SKM-1 (cell line): ENCODE measurements around the gene SNRPN.
"Not testable (repeated sequence)": the region's sequence is repeated elsewhere in the genome, so short reads cannot be mapped to it uniquely, and the experiment has no call there.

Source experiments
- DNase-seq: peaks from one replicate; lab custom pipeline; 2025; ENCODE audit not compliant: unreplicated experiment; lab: John Stamatoyannopoulos, UW

Gene SNRPN

DNA sequence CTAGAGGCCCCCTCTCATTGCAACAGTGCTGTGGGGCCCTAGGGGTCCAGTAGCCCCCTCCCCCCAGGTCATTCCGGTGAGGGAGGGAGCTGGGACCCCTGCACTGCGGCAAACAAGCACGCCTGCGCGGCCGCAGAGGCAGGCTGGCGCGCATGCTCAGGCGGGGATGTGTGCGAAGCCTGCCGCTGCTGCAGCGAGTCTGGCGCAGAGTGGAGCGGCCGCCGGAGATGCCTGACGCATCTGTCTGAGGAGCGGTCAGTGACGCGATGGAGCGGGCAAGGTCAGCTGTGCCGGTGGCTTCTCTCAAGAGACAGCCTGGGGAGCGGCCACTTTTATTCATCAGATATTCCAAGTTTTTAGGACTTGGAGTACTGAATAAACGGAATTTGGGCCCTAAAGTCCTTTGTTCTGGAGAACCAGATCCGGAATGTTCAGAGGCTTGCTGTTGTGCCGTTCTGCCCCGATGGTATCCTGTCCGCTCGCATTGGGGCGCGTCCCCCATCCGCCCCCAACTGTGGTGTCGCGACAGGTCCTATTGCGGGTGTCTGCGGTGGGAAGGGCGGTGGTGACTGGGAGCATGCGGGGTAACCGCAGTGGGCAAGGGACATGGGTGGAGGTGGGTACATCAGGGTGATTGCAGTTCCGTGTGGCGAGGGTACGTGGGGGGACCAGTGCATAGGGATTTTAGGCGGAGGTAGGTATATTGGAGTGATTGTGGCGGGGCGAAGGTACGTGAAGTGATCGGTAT lies at the start of gene SNRPN, which contains the start of gene SNURF:
SNRPN (plus strand) TSS at position 205 of the 748 bp plus-strand sequence. CDS start 19,467 bp downstream, outside the sequence.
SNURF (plus strand) TSS at position 205 of the 748 bp plus-strand sequence; CDS start at position 267, 62 bp downstream.
- DNase-seq: no peak

DNA sequence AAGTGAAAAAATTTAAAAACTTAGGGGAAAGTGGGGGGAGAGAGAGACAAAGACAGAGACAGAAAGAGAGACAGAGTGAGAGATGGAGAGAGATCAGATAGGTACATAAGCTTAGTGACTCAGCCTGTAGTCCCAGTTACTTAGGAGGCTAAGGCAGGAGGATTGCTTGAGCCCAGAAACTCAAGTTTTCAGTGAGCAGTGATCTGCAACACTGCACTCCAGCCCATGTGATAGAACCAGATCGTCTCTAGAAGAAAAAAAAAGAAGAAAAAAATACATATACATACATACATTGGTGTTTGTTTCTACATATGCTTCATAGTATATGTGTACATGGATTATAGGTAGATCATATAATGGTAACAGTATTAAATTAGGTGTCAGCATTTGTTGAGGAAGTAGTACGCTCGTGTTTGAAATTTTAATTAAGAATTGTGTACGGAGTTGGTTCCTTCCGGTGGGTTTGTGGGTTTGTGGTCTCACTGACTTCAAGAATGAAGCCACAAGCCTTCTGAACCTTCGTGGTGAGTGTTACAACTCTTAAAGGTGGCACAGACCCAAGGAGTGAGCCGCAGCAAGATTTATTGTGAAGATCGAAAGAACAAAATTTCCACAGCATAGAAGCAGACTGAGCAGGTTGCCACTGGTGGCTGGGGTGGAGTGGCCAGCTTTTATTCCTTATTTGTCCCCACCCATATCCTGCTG lies 38.3 kb upstream of the SNRPN start:
- DNase-seq: no peak

DNA sequence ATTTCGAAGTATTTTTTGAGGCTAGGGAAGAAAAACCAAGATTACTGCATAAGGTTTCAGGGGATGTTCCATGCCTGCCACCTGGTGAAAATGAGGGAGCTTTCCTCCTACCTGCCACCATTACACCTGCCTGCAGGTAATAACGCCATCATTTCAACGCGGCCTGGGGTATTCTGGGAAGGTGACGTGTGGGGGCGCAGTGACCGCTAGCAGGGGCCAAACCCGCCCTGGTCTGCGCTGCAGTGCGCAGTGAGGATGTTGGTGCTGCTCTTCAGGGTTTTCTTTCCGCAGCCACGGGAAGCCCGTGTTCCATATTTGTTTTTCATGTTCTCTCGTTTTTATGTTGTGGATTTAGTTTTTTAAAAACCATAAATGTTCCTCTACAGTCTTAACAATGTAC lies 37.4 kb upstream of the SNRPN start:
- DNase-seq: no peak

DNA sequence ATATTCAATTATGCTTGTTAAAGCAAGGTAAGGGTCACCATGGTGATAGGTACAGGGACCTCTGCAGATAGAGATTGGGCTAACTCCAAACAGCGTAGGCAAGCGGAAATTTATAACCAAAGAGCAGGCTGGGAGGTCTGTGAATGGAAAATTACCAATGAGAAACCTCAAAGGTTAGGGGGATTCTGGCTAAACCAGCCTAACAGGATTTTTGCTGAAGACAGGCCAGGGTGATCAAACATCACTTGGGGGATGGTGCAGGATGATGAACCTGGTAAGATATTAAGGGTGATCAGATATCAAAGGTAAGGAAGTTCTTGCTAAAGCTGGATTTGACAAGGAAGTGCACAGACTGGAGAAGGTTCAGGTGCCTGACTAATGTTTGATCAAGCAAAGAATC lies 35.3 kb upstream of the SNRPN start:
- no peak for DNase-seq

DNA sequence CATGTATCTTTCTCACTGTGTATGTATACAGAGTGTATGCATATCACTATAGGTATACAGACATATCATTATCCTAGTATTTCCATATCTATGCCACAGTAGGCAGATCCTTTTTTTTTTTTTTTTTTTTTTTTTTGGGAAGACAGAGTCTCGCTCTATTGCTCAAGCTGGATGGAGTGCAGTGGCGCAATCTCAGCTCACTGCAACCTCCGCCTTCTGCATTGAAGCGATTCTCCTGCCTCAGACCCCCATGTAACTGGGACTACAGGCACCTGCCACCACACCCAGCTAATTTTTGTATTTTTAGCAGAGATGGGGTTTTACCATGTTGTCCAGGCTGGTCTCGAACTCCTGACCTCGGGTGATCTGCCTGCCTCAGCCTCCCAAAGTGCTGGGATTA lies 32.0 kb upstream of the SNRPN start:
- not testable (repeated sequence) for DNase-seq

DNA sequence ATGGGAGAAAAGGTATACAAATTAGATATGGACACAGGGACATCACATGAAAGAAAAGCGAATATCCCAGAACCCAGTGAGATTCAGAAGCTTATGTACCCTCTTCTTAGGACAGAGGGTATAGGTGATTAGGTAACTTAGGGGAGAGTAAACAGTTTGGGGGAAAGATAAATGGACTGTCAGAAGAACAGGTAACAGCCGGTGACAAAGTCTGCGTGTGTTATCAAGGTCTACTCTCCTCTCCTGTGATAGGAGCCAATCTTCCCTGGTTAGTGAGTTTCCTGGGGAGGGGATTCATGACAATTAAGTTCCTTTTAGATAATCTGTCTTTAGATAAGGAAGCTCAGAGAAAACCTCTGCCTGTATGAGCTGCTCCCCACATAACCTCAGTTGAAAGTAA lies 30.6 kb upstream of the SNRPN start:
- DNase-seq: no peak

DNA sequence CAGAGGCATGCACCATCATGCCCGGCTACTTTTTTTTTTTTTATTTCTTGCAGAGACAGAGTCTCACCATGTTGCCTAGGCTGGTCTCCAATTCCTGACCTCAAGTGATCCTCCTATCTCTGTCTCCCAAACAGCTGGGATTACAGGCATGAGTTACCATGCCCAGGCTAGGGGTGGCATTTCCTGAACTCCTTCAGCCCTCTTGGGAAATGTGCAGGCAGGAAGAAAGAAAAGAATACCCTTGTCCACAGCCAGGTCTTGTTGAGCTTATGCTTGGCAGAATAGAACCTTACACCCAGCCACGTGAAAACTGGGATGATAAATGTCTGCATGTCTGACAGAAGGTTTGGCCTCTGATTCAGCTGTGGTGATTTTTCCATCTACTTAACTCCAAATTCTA lies 30.2 kb upstream of the SNRPN start:
- no peak for DNase-seq

DNA sequence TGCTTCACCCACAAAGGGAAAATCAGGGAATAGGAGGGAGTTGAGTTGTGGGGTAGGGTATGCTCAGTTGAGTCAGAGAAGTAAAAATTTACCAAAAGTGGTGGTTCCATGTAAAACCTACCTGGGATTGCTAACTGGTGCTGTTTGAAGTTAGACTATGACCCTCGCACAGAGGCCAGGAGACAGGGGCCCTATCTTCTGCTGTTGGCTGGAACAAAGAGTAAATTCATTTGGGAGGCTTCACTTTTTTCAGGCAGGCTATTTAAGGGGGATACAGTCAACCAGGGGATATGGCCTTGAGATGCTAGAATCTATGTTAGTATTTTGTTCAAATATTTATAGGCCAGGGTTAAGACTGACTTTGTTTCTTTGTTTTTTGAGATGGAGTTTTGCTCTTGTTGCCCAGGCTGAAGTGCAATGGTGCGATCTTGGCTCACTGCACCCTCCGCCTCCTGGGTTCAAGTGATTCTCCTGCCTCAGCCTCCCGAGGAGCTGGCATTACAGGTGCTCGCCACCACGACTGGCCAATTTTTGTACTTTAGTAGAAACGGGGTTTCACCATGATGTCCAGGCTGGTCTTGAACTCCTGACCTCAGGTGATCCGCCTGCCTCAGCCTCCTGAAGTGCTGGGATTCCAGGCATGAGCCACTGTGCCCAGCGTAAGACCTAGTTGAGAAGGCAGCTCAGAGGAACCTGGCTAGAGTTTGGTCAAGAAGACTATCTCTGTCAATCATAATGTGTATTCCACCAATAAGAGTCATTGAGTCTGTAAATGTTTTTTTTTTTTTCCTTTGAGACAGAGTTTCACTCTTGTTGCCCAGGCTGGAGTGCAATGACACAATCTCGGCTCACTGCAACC lies 22.7 kb upstream of the SNRPN start:
- not testable (repeated sequence) for DNase-seq

DNA sequence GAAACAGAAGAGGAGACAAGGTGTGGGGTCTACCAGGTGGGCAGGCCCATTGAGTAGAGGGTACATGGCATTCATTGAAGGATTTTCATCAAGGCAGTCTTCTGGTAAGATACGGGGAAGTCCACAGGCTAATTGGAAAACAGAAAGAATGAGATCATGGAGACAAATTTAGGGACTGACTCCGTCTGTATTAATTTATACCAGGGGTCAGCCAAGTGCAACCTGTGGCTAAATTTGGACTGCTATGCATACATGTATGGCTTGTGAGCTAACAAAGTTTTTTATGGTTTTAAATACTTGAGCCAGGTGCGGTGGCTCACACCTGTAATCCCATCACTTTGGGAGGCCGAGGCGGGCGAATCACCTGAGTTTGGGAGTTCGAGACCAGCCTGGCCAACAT lies 21.1 kb upstream of the SNRPN start:
- no peak for DNase-seq

DNA sequence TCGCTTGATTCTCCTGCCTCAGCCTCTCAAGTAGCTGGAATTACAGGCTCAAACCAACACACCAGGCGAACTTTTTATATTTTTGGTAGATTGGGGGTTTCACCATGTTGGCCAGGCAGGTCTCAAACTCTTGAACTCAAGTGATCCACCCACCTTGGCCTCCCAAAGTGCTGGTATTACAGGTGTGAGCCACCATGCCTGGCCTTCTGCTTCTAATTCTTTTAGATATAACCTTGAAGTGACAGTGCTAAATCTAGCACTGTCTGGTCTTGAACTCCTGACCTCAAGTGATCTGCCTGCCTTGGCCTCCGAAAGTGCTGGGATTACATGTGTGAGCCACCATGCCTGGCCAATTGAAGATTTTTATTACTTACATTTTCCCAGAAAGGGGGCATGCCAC lies 16.6 kb upstream of the SNRPN start:
- DNase-seq: not testable (repeated sequence)

DNA sequence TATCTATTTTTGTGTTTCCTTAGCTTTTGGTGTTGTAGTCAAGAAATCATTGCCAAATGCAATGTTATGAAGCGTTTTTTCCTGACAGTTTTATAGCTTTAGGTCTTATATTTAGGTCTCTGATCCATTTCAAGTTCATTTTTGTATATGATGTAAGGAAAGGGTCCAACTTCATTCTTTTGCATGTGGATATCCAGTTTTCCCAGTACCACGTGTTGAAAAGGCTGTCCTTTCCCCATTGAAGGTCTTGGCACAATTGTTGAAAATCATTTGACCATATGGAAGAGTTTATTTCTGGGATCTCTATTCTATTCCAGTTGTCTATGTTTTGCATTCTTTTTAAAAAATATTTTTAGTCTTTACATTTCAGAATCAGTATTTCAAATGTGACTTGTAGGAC lies 14.6 kb upstream of the SNRPN start:
- no peak for DNase-seq

DNA sequence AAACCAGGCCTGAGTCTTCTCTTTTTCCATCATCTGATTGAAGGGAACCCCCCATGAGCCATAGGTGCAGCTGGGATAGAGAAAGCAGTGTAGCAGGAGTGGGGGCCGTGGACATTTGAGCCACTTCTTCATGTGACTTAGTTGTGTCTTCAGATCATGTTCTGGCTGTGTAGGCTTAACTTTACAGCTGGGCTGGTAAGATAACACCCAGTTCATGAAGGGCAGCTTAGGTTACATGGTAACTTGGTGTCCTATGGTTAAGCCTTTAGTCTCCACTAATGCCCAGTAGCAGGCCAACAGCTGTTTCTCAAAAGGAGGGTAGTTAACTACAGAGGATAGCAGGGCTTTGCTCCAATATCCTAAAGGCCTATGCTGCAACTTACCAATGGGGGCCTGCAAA lies 11.4 kb upstream of the SNRPN start:
- no peak for DNase-seq

DNA sequence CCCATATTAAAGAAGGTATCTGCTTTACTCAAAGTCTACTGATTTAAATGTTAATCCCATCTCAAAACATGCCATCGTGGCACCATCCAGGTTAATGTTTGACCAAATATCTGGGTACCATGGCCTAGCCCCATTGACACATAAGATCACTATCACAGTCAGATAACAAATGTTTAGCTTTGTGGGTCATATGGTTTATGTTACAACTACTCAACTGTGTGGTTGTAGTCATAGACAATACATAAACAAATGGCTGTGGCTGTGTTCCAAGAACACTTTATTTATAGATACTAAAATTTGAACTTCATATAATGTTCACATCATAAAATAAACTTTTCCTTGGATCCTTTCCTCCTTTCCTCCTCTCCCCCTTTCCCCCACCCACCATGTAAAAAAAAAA lies 9.8 kb upstream of the SNRPN start:
- DNase-seq: no peak

DNA sequence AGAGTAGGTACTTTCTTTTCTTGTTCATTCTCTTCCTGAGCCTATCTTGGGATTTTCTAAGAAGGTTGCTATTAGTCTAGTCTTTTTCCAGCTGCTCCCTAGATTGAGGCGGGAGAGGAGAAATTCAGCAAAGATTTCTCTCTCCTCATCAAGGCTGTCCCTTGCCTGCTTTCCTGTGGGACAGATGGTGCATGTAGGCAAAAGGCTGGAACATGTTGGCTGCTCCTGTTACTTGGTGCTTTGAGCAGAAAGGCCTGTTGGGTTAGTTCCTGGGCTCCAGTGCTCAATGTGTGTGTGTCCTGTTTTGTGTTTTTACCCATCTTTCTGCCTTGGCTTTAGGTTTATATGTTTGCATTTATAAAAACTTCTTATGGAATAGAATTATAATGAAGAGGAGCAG lies 9.1 kb upstream of the SNRPN start:
- DNase-seq: no peak

DNA sequence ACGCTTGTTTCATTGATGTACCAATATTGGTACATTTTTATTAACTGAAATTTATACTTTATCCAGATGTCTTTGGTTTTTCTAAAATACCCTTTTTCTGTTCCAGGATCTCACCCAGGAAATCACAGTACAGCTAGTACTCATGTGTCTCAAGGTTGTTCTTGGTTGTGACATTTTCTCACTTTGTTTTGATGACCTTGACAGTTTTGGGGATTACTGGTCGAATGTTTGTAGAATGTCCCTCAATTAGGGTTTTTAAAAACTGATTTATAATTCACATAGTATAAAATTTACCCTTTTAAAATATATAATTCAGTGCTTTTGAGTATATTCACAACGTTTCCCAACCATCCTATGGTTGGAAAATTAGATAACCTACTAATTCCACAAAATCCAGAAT lies 6.3 kb upstream of the SNRPN start:
- no peak for DNase-seq

DNA sequence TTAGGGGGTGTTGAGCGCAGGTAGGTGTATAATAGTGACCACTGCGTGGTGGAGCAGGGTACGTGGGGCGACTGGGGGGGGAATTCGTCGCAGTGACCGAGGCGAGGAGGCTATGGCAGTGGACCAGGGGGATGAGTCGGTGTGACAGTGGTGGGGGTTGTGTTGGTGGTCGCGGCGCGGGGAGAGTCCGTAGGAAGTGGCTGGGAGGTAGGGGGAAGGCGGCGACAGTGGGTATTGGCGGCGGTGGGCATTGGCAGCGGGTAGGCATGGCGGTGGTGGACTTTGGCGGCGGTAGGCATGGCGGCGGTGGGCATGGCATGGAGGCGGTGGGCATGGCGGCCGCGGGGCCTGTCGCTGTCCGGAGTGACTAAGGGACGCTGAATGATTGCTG lies 739 bp downstream of the SNRPN start:
- DNase-seq: no peak

DNA sequence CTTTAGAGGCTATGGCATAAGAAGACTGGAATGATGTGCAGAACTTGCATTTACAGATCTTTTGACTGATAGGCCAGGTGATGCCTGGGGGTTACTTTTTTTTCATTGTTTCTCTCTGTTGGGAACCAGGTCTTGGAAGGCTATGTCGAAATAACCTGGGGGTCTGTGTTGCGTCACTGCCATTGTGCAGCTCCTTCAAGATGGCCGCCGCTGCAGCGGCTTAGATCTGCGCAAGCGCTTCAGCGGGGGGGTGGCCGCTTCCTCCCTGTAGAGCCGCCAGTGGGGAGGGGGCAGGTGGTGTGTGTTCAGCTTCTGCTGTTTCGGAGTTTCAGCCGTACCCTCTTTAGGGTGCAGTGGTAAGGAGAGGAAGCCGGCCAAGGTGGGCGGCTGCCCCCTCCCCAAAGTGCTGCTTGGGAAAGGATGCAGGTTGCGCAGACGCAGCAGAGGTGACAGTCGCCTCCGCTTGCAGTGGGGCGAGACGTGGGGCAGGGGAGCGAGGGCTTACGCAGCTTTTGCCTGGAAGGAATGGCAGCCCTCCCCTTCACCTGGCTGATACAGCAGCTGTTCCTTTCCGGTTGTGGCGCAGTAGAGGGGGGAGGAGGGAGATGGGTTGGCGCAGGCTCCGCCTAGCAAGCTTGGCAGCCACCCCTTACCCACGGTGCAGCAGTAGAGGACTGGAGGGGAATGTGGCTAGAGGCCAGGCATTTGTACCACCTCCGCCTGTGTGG lies 1.5 kb downstream of the SNRPN start:
- no peak for DNase-seq

DNA sequence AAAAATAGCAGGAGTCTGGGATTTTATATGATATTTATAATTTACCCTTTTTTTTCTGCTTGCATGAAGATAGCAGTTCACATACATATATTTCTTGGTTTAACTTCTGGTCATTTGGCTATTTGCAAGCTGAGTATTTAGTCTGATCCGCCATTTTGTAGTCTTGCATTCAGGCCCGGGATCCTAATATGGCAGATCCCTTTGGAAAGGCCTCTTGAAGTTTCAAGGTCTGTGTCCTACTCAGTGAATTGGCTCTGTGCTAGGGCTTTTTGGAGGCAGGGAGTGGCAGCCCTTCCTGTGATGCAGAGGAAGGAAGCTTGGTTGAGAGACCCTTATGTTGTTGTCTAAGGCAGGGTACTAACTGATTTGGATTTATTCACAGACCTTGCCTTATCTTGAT lies 2.9 kb downstream of the SNRPN start:
- no peak for DNase-seq

DNA sequence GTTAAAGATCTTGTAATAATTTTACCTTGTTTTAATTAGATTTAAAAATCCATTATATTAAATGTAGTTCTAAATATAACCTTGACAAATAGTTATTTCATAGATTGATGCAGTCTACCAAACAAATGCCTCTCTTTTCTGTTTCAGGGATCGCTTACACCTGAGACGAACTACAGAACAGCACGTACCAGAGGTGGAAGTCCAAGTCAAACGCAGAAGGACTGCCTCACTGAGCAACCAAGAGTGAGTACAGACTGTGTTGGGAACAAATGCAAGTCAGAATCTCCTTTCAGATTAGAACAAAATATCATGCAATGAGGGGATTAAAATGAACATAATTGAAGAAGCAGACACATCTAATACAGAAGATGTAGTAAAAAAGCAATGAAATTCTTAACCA lies 7.2 kb downstream of the SNRPN start:
- no peak for DNase-seq

DNA sequence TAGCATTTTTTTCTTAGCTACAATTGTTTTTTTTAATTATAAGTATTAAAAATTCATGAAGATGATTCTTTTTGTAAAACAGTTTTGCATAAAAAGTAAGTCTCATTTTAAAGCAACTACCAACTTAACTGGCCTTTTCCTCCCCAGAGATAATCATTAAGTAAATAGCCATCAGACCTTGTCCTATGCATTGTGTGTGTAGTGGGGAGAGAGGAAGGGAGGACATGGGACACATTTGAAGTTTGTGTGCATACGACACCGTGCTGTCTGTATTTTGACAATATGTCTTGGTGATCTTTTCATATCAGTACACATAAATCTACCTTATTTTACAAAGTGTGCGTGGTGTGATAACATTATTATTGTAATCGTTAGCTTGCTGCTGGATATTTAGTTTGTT lies 8.1 kb downstream of the SNRPN start:
- no peak for DNase-seq
